CD4-positive, alpha-beta T cell treated with Interleukin-4 for 1 hour (primary cell): ENCODE data around the gene FLCN.

ENCODE experiments used
- DNase-seq, 2 donors: peaks; one replicate each; pipeline ENCODE4 v3.0.0-alpha.2; 2020 to 2022

FLCN gene

GRCh38 chr17:17182598-17183136 lies 54.3 kb downstream of the FLCN start:
- no peak for DNase-seq

GRCh38 chr17:17181666-17182597 lies 55.0 kb downstream of the FLCN start:
- peak; percentile 55 to 70 for DNase-seq

- DNase-seq = no peak
Observed at GRCh38 chr17:17180741-17181525, 56.0 kb downstream of the FLCN start.

GRCh38 chr17:17180141-17180603 lies 56.8 kb downstream of the FLCN start:
- no peak for DNase-seq

GRCh38 chr17:17179371-17179827 lies 57.6 kb downstream of the FLCN start:
- DNase-seq = peak in 1 of 2 donors; percentile 60

- peak in 1 of 2 donors; percentile 35 for DNase-seq
Observed at GRCh38 chr17:17177176-17177575, 59.8 kb downstream of the FLCN start.

- no peak for DNase-seq
Observed at GRCh38 chr17:17176341-17176740, 60.6 kb downstream of the FLCN start.

- peak in 1 of 2 donors; percentile 41 for DNase-seq
Observed at GRCh38 chr17:17175917-17176316, 61.1 kb downstream of the FLCN start.

GRCh38 chr17:17175340-17175739 lies 61.6 kb downstream of the FLCN start:
- DNase-seq = no peak

- no peak for DNase-seq
Observed at GRCh38 chr17:17173921-17174320, 63.0 kb downstream of the FLCN start.

- DNase-seq = no peak
Observed at GRCh38 chr17:17172990-17173389, 64.0 kb downstream of the FLCN start.

- no peak for DNase-seq
Observed at GRCh38 chr17:17172001-17172939, 64.7 kb downstream of the FLCN start.

GRCh38 chr17:17171186-17171585 lies 65.8 kb downstream of the FLCN start:
- no peak for DNase-seq

- DNase-seq = no peak
Observed at GRCh38 chr17:17170346-17170985, 66.5 kb downstream of the FLCN start.

- DNase-seq = no peak
Observed at GRCh38 chr17:17169396-17169795, 67.6 kb downstream of the FLCN start.

- DNase-seq = no peak
Observed at GRCh38 chr17:17168401-17168800, 68.6 kb downstream of the FLCN start.

- no peak for DNase-seq
Observed at GRCh38 chr17:17167986-17168385, 69.0 kb downstream of the FLCN start.

- DNase-seq = no peak
Observed at GRCh38 chr17:17167356-17167755, 69.6 kb downstream of the FLCN start.

- DNase-seq = no peak
Observed at GRCh38 chr17:17166446-17166845, 70.5 kb downstream of the FLCN start.

- DNase-seq = no peak
Observed at GRCh38 chr17:17165666-17166308, 71.2 kb downstream of the FLCN start.

- DNase-seq = no peak
Observed at GRCh38 chr17:17164676-17165075, 72.3 kb downstream of the FLCN start.
